HG02870 (cell line): ENCODE measurements around the gene SEL1L3.
"Not testable (repeated sequence)": the region's sequence is repeated elsewhere in the genome, so short reads cannot be mapped to it uniquely, and the experiment has no call there.

ENCODE experiments used
- ATAC-seq: cut with Tn5 transposase; IDR thresholded peaks from one replicate; pipeline ENCODE4 v1.9.1; 2021; ENCODE audit warnings: mild to moderate bottlenecking, moderate library complexity; ENCODE audit not compliant: unreplicated experiment

Gene SEL1L3

GRCh38 chr4:25879991-25880651 is 17.3 kb upstream of the SEL1L3 start:
- peak; percentile 63 for ATAC-seq

GRCh38 chr4:25879587-25879986 is 16.8 kb upstream of the SEL1L3 start:
- no peak for ATAC-seq

- no peak for ATAC-seq
These were observed 16.4 kb upstream of the SEL1L3 start for GRCh38 chr4:25879091-25879584.

- ATAC-seq, result no peak
These were observed 15.9 kb upstream of the SEL1L3 start for GRCh38 chr4:25878676-25879075.

GRCh38 chr4:25875281-25875745 is 12.5 kb upstream of the SEL1L3 start:
- ATAC-seq, result peak; percentile 34

GRCh38 chr4:25874655-25875054 is 11.9 kb upstream of the SEL1L3 start:
- no peak for ATAC-seq

GRCh38 chr4:25873632-25874129 is 10.9 kb upstream of the SEL1L3 start:
- no peak for ATAC-seq

- ATAC-seq, result no peak
These were observed 10.3 kb upstream of the SEL1L3 start for GRCh38 chr4:25872851-25873631.

- ATAC-seq, result no peak
These were observed 7.3 kb upstream of the SEL1L3 start for GRCh38 chr4:25870081-25870480.

- ATAC-seq, result no peak
These were observed 5.0 kb upstream of the SEL1L3 start for GRCh38 chr4:25867781-25868294.

- not testable (repeated sequence) for ATAC-seq
These were observed 3.6 kb upstream of the SEL1L3 start for GRCh38 chr4:25866401-25866800.

GRCh38 chr4:25865586-25865985 is 2.8 kb upstream of the SEL1L3 start:
- no peak for ATAC-seq

GRCh38 chr4:25863831-25864418 is 1.1 kb upstream of the SEL1L3 start:
- ATAC-seq, result no peak

- no peak for ATAC-seq
These were observed 578 bp upstream of the SEL1L3 start for GRCh38 chr4:25863347-25863784.

- ATAC-seq, result peak; percentile 18
These were observed 807 bp downstream of the SEL1L3 start for GRCh38 chr4:25861951-25862410.

GRCh38 chr4:25861280-25861950 is 1.4 kb downstream of the SEL1L3 start:
- no peak for ATAC-seq

GRCh38 chr4:25860586-25861279 is 2.1 kb downstream of the SEL1L3 start:
- ATAC-seq, result no peak

GRCh38 chr4:25859429-25860148 is 3.2 kb downstream of the SEL1L3 start:
- peak; percentile 59 for ATAC-seq

- no peak for ATAC-seq
These were observed 4.9 kb downstream of the SEL1L3 start for GRCh38 chr4:25857851-25858400.
